ENCODE measurements around the gene NAALADL2. TPM values are rescaled to one million over a fixed set of nuclear protein-coding genes. Genes with fewer than 3 reads are reported as not detected.

The NAALADL2 gene
- total RNA-seq, 1 experiment from 2014 or later: 1.6 TPM

DNA sequence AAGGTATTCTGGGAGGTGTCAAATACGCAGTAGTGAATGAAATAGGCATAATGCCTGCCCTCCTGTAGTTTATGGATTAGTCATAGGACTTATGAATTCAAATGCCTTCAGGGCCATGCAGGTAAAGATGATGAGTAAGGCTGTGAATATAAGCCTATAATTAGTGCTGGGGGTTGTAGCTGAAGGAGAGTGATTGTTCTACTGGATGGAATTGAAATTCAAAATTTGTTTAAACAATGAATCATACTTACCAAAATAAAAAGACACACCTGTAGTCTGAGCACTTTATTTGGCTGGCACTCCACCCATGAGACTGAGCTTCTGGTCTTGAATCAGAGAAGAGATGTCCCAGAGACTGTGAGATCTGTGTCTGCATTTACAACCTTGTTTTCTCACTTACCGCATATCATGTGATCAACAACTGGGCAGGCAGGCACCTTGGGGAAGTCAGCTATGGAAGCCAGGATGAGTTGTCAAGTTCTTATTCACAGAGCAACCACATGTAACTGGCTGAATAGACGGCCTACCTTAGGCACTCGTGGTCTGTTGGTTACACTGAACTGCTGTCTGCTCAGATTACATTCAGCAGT, 291.8 kb downstream of the NAALADL2 start:
- Histone ChIP-seq H2BK5ac (ENCODE audit: insufficient read length, low read length) (no peak overlapping the region), H2AFZ (ENCODE audit: low read length) (peak overlapping the region; percentile 42), H3K9ac (ENCODE audit: extremely low read depth, insufficient read length, low read length) (no peak overlapping the region), H3K27me3 (ENCODE audit: insufficient read depth, low read length) (no peaks in the 10 kb centered on the region), H2BK120ac (ENCODE audit: low read depth, low read length, poor library complexity, severe bottlenecking) (no peak overlapping the region), H2BK20ac (ENCODE audit: low read depth, low read length, poor library complexity, severe bottlenecking) (no peak overlapping the region), H3K14ac (ENCODE audit: insufficient read depth, low read length) (no peak overlapping the region), H3K23me2 (ENCODE audit: insufficient read length, low read depth, low read length, poor library complexity, severe bottlenecking) (no peaks in the 10 kb centered on the region), H3K4me2 (ENCODE audit: insufficient read depth, insufficient read length, low read length) (no peak overlapping the region), H4K5ac (ENCODE audit: insufficient read length, low read depth, low read length) (no peak overlapping the region), H3K9me3 (ENCODE audit: control insufficient read depth, low read depth, low read length) (no peaks in the 10 kb centered on the region), H3K56ac (ENCODE audit: insufficient read length, low read depth, low read length) (no peak overlapping the region), H3K4me1 (ENCODE audit: insufficient read depth, low read length) (no peaks in the 10 kb centered on the region; the same call in 1 of the 2 replicates), H4K8ac (replicated peaks; ENCODE audit: insufficient read length, low read depth, low read length) (no peak overlapping the region), H2BK12ac (ENCODE audit: insufficient read length, low read depth, low read length) (no peak overlapping the region), H3K27ac (ENCODE audit: insufficient read length, low read depth, low read length) (no peak overlapping the region), H3K18ac (ENCODE audit: insufficient read length, low read depth, low read length) (no peak overlapping the region), H2AK5ac (ENCODE audit: insufficient read length, low read length) (no peak overlapping the region), H3K4ac (ENCODE audit: low read depth, low read length) (no peak overlapping the region), H3K79me1 (ENCODE audit: insufficient read depth, low read depth, low read length, poor library complexity, severe bottlenecking) (no peaks in the 10 kb centered on the region), H4K20me1 (ENCODE audit: control insufficient read depth, insufficient read depth, insufficient read length) (no peaks in the 10 kb centered on the region), H3T11ph (ENCODE audit: low read length) (no peak overlapping the region), H3K23ac (ENCODE audit: insufficient read length, low read depth, low read length) (no peak overlapping the region), H3K79me2 (ENCODE audit: insufficient read depth, low read length) (no peaks in the 10 kb centered on the region), H4K91ac (ENCODE audit: insufficient read length, low read depth, low read length) (no peak overlapping the region), H2BK15ac (ENCODE audit: low read depth, low read length) (no peak overlapping the region)
- Mint-ChIP-seq H3K9me3 (no peaks in the 10 kb centered on the region; a peak in 2 of 5 replicates), H3K36me3 (ENCODE audit: insufficient read depth in 1 of 3, low read depth in 3 of 3) (no peaks in the 10 kb centered on the region), H3K27ac (peak overlapping the region in 1 of 3 experiments; percentile 79; a peak in 3 of 7 replicates), H3K4me1 (peaks cover 21 to 23% of the 10 kb centered on the region in 2 experiments), H3K4me3 (no peak overlapping the region), H3K27me3 (ENCODE audit: low read depth) (no peaks in the 10 kb centered on the region)
- WGBS (ENCODE audit: extremely low coverage, insufficient read length, low lambda C conversion rate): no CpG with 5 or more reads among the region's 4 CpGs
- TF ChIP-seq, protein P1, sequence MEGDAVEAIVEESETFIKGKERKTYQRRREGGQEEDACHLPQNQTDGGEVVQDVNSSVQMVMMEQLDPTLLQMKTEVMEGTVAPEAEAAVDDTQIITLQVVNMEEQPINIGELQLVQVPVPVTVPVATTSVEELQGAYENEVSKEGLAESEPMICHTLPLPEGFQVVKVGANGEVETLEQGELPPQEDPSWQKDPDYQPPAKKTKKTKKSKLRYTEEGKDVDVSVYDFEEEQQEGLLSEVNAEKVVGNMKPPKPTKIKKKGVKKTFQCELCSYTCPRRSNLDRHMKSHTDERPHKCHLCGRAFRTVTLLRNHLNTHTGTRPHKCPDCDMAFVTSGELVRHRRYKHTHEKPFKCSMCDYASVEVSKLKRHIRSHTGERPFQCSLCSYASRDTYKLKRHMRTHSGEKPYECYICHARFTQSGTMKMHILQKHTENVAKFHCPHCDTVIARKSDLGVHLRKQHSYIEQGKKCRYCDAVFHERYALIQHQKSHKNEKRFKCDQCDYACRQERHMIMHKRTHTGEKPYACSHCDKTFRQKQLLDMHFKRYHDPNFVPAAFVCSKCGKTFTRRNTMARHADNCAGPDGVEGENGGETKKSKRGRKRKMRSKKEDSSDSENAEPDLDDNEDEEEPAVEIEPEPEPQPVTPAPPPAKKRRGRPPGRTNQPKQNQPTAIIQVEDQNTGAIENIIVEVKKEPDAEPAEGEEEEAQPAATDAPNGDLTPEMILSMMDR (conservative IDR thresholded peaks at IDR 0.05): no peak
- no peak for DNase-seq

Measured in H9 (cell line).